HL-60/S4 treated with phorbol 12-myristate 13-acetate at 8.2 ng/mL for 4 days and 3 days (cell line): ENCODE data around the gene CCDC27.
"Not testable (repeated sequence)": the region's sequence is repeated elsewhere in the genome, so short reads cannot be mapped to it uniquely, and the experiment has no call there.

Experiments used
- in situ Hi-C: fragments of 300-500 bp; cut with MboI; formaldehyde crosslinking; loops from 2 replicates; pipeline ENCODE4 v1.15.0; 2022; ENCODE audit warnings: low sequenced_read_pairs

The CCDC27 gene

DNA sequence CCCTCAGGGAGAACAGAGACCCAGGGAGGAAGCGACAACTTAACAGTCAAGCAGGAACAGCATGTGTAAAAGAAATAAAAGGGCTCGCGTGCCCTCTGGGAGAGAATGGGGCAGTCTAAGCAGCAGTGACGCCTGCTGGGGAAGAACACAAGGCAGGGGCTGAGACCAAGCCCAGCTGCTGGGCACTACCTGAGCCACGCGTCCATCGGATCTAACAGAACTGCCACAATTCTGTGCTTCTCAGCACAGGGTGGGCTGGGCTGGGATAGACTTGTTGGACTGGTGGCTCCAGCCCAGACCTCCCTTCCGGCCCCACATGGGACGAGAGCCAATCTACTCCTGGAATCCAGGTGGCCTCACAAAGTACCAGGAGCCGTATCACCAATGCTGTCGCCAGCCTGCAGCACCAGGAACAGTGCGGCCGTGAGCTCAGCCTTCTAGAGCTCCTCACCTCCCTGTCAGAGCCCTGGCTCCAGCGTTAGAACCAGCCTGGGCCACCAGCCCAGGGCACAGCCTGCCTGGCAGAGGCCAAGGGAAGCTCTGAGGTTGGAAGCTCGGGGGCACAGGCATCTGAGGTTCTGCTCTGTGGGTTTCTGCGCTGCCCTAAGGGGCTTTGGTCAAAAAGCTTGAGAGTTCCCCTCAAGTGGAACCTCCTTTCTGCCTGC, 36.6 kb downstream of the CCDC27 start:
- in situ Hi-C loops, result no loop called here

DNA sequence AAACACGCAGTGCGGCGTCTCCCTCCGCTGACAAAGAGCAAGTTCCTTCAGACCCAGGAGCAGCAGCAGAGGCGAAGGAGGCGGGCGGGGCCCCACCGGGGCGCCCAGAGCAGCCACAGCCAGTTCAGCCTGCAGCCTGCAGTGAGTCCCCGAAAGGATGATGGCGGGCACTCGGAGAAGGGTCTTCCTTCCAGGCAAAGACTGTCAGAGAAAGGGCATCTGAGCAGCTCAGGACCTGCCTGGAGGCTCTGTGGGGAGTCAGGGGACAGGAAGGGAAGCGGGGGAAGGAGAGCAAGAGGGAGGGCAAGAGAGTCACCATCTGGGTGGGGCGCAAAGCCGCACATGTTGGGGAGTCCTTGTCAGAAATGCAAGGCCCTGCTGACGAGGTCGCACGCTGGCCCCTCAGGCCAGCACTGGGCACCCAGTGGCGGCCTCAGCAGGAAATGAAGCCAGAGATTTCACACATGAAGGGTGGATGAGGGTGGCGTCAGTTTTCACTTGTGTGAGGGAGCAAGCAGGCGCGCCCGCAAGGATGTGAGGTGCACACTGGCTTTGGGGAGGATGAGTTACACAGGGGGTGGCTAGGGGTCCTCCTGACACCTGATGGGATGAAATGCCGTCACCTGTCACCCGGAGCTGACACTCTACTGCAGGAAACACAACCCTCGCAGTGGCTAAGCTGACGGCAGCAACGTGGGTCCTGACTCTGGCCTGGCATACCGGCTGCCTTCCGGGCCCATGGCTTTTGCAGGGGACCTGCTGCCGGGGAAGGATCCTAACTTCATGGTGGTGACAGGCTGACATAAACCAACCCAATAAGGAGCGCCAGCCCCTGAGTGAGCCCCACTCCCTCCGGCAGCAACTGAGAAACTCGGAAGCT, 37.4 kb downstream of the CCDC27 start:
- in situ Hi-C loops, result no loop called here

DNA sequence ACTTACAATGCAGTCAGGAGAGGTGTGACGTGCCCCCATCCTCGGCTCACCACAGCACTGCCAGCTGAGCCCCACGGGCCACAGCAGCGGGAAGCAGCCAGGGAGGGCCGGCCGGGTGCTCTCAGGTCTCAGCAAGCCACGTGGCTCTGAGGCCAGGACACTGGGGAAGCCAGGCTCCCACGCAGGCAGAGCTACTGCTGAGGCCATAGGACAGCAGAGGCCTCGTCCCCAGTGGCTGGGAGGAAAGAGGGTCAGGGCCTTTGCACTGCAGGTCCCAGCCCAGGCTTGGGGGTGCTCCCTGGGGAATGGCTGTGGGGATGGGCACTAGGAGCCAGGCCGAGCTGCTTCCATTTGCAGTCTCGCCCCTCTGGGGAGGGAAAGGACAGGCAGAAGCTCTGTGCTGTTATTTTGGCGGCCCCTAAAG, 38.3 kb downstream of the CCDC27 start:
- in situ Hi-C loops, result no loop called here

DNA sequence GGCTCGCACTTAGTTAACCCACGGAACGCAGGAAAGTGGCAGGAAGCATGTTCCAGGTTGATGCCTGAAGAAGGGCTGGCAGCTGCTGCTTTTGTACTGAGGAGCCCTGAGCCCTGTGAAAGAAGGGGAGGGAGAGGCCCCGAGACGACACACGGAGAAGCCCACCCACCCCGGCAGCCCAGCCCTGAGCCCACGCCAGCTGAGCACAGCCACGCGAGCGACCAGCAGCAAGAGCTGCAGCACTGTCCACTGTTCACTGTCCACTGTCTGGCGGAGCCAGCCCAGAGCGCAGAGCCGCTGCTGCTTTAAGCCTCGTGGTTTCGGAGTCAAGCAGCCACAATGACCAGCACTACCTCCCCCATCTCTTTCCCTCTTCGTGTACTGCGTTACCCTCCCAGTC, 38.7 kb downstream of the CCDC27 start:
- in situ Hi-C loops, result no loop called here

DNA sequence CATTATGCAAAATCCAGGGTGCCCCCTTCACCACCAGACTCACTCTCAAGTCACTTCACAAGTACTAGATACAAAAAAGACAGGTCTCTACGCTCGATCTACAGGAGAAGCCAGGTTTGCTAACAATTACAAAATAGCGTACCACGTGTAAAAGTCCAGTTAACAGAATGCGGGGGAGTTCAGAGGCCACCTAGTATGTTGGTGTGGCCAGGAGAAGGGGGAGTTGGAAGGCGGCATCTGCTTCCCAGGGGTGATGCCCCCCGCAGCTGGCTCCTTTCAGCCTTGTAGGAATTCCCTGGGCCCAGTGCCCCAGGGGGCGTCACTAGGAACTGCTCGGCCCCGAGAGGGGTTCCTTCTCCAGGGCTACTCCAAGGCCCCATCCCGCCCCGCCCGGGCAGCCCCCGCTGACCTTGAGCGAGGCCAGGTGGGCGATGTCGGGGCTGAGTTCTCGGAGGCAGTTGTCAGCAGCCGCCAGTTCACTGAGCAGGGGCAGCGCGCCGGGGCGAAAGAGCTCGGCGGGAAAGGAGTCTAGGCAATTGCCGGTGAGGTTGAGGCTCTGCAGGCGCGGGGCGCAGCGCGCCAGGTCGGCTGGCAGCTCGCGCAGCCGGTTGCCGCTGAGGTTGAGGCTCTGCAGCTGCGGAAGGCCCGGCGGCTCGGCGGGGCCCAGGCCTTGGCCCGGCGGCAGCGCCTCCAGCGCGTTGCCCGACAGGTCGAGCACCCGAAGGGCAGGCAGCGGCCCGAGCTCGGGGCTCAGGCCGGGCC, 43.4 kb downstream of the CCDC27 start:
- in situ Hi-C loops, result no loop called here

DNA sequence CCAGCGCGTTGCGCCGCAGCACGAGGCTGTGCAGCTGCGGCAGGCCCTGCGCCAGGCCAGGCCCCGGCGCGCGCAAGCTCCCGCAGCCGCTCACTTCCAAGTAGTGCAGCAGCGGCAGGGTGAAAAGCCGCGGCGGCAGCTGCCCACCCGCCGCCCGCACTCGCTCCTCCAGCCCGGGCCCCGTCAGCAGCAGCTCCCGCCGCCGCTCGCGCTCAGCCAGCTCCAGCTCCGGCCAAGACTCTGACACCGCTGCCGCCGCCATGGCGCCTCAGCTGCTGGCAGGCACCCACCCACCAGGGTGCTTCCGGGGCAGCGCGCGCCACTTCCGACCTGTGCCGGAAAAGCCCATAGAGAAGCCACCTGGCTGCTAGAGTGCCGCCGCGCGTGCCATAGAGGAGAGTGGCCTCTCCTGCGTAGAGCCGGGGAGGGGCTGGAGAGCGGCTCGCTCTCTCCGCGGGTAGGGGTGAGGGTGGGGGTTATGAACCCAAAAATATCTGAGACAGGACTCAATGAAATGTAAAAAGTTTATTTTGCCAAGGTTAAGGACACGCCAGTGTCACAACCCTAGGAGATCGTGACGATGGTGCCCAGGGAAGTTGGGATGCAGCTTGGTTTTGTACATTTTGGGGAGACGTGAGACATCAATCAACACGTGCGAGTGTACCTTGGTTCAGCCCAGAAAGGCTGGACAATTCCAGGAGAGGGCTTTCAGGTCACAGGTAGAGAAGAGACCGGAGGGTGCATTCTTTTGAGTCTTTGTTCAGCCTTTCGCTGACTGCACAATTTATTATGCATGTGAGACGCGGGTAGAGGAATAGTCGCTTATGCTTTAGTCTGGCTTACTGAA, 44.2 kb downstream of the CCDC27 start, which contains the start of gene LRRC47:
TSS of gene LRRC47 (minus strand) at position 284 of the 847 bp plus-strand sequence. CDS start at position 262, 22 bp downstream.
- in situ Hi-C loops, result no loop called here

DNA sequence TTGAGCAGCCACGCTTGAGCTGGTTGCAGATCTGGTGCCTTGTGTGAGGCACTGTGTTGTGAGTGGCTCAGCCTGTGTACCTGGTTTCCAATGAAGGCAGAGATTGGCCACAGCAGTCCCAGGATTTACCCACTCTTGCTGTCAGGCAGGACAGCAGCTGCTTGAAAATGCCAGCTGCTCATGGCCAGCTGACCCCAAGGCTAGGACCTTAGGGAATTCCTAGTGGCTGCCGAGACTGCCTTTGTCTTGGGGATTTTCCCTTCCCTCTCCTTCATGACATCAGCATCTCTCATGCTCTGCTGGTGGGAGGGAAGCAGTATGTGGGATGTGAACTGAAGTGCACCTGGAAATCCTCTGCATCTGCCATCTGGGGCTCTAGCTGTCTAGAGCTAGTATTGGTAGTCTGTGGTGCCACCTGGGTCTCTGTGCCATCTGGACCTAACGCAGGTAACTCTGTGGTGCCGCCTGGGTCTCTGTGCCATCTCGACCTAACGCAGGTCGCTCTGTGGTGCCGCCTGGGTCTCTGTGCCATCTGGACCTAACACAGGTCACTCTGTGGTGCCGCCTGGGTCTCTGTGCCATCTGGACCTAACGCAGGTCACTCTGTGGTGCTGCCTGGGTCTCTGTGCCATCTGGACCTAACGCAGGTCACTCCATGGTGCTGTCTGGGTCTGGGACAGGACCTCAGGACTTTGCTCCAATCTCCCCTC, 47.9 kb downstream of the CCDC27 start:
- in situ Hi-C loops, result no loop called here

DNA sequence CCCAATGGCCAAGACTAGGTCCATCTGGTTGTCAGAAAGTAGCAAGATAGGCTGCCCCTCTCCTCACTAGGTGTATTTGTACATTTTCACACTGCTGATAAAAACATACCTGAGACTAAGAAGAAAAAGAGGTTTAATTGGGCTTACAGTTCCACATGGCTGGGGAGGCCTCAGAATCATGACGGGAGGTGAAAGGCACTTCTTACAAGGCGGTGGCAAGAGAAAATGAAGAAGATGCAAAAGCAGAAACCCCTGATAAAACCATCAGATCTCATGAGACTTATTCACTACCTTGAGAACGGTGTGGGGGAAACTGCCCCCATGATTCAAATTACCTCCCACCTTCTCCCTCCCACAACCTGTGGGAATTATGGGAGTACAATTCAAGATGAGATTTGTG, 48.5 kb downstream of the CCDC27 start:
- in situ Hi-C loops, result not testable (repeated sequence)

DNA sequence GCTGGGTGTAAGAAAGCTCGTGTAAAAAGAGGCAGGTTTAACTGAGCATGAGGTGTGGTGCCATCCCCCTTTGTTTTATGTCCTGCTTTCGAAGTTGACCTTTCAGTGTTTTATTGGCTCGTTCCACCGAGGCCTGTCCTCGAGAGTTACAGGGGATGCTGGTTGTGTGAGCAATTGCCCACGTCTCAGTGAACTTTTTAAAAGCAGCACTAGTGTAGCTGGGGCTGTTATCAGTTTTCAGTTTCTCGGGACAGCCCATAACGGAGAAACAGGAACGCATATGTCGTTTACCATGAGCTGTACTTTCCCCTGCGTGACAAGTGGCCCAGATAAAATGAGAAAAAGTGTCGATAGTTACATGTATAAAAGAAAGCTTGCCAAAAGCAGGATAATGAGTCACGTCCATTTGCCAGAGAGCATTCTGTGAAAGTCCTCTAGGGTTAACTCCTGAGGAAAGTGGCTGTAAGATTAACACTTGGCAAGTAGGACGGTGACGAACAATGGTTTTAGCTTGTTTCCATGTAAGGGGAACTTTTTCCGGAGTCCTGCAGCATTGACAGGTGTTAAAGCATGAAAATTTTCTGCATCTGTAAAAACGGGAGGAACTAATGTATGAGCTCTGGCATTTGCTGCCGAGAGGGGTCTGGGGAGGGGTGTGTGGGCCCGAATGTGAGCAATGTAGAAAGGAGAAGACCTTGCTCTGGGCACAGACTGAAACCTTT, 51.8 kb downstream of the CCDC27 start:
- in situ Hi-C loops, result no loop called here

DNA sequence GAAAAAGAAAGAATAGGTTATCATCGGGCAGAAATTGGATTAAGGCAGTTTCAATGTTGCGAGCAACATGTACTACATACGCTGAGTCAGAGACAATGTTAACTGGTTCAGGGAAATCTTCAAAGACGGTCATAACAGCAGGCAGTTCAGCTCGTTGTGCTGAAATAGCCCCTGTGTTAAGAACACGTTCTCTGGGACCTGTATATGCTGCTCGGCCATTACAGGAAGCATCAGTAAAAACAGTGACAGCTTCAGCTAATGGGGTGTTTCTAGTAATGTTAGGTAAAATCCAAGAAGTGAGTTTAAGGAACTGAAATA, 52.3 kb downstream of the CCDC27 start:
- in situ Hi-C loops, result not testable (repeated sequence)

DNA sequence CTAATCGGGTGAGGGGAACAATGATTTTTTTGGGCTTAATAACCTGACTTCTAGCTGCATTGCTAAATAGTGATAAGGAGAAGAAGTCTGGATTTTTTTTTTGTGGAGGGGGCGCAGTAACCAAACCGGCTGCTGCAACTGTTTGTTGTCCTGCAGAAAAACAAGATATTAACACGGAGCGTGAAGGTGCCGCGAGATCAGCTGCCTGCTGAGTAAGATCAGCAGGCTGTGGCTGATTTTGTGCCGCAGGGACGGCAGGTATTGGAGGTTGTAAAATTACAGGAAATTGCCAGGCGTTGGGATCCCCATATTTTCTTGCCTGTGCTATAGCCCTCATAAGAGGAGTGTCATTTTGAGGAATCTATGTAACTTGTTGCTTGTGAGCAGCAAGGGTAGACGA, 52.8 kb downstream of the CCDC27 start:
- in situ Hi-C loops, result no loop called here

DNA sequence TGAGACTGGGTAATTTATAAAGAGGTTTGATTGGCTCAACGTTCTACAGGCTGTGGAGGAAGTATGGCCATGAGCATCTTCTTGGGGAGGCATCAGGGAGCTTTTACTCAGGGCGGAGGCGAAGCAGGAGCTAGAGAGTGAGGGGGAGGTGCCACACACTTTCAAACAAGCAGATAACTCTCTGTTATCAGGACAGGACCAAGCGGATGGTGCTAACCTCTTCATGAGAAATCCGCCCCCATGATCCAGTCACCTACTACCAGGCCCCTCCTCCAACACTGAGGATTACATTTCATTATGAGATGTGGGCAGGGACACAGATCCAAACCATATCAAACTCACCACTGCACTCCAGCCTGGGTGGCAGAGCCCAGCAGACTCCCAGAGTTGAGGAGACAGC, 55.5 kb downstream of the CCDC27 start:
- in situ Hi-C loops, result no loop called here

DNA sequence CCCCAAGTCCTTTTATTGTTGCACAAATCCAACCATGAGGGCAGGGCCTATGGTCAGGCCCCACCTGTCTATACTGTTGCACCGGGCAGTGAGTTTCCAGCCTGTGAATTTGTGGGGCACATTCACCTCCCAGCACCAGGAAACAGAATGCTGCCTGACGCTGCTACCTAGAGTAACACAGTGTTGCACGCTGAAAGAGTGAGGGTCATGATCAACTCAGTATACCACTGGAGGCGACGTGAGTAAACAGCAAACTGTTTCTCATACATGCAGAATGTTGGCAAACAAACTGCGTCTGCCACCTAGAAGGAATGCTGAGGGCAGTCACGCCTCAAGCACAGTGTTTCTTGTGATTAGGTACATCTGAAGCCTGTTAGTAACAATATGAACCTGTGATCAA, 57.4 kb downstream of the CCDC27 start:
- in situ Hi-C loops, result no loop called here

DNA sequence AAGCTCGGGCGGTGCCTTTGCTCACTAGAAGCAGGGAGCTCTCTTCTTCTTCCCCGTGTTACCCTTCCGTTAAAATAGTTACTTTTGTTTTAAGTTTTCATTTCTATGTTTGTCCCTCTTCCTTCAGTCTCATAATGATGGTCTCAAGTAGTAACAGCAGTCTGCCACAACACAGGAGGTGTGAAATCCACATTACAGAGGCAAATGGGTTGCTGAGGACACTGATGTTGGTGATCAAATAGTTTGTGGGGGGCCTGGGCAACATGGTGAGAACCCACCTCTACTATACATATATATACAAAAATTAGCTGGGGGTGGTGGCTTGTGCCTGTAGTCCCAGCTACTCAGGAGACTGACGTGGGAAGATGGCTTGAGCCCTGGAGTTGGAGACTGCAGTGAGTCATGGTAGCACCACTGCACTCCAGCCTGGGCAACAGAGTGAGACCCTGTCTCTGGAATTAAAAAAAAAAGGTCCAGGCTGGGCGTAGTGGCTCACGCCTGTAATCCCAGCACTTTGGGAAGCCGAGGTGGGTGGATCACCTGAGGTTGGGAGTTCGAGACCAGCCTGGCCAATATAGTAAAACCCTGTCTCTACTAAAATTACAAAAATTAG, 58.0 kb downstream of the CCDC27 start:
- in situ Hi-C loops, result not testable (repeated sequence)

DNA sequence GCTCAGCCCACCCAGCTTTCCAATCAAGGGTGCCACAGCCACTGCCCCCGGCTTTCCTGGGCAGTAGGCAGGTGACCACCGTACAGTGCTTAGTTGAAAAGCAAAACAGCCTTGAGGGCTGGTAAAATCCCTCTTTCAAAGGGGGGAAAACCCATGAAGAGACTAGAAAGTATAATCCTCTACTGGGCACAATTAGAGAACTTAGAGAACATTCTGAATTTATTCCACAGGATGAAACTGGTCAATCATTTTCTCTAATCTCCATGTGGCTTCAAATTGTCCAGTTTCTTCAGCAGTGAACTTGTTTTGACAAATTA, 59.3 kb downstream of the CCDC27 start:
- in situ Hi-C loops, result no loop called here

DNA sequence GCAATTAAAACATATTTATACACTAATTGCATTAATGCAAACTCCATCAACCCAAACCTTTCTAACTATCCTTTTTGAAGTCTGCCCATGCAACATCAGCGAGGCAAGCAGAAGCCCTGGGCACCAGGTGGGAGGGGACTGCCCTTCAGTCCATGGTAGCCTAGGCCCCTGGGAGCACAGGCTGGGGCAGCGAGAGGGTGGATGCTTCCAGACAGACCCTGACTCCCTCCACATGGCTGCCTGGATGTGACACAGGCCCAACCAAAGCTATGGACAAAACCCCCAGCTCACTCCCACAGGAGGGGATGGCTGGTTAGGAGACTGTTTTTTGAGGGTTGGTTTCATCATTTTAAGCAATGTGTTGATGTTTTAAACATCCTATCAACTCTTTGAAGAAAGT, 61.8 kb downstream of the CCDC27 start:
- in situ Hi-C loops, result no loop called here

DNA sequence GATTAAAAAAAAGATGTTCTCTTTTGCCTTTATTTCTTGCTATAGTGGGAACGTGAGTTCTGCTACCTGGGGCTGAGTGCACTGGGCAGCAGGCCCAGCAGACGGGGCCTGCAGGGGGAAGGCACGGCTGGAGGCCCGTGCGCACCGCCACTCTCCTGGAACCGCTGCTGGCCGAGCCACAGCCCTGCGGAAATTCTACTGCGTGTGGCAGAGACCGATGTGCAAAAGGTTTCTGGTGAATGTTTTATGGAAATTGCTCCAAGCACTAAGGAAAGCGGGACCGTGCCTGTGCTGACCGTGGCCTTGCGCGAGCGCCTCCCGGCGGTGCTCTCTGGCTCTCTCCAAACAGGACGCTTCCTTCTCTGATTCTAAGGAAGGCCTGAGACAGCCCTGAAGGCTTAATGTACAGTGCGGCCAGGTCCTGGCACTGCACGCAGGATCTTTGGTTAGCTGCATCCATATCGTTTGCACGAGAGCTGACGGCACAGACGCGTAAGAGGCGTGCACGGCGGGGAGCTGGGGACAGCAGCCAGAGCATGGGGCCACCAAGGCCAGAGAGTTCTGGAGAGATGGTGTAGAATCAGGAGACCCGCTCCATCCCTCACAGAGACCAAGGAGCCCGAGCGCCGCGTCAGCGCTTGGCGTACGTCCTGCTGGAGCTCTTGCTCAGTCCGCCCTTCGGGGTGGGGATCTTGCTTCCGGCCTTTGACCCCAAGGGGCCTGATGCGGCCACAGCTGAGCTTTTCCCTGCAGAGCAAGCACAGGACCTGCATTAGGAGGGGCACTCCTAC, 62.7 kb downstream of the CCDC27 start:
- in situ Hi-C loops, result no loop called here

DNA sequence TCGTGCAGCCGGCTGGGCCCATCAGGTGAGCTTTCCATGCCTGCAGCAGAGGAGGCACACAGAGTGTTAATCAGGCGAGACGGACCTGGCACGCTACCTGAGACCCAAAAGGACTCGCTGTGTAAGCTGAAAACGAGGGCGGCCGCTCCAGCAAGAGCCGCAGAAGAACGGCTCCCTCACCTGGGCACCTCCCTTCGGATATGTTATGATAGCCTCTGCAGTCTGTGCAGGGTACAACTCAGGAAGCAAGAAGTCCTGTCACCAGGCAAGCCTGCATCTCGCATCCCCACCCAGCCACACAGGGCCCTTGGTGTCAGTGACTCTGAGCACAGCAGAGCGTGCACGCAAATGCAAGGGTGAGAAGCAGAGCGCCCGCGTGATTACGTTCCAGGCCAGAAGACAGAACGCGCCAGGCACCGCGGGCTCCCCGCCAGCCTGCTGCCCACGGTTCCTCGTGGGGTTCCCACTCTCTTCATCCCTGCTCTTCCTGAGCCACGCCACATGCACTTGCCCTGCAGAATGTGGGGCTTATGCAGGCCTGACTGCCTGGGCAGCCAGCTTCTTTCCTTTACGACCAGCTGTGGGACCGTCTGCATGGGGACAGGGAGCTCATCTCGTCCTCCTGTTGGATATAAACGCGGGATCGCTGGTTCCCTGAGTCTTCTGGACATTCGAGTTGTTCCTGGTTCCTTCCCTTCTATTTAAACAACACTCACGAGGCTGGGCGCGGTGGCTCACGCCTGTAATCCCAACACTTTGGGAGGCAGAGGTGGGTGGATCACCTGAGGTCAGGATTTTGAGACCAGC, 64.3 kb downstream of the CCDC27 start:
- in situ Hi-C loops, result no loop called here
